CD14-positive monocyte (primary cell): ENCODE data around the gene CNTFR. TPM values are rescaled to one million over a fixed set of nuclear protein-coding genes. Genes with fewer than 3 reads are reported as not detected.

Experiments
- DNase-seq, 3 donors: peaks; one replicate each; pipeline ENCODE4 v3.0.0-alpha.2; 2011 to 2022
- H2AFZ ChIP-seq: 2 replicates; pipeline ENCODE4 v1.6.0; 2012; ENCODE audit warnings: mild to moderate bottlenecking, low read depth, low read length, inconsistent platforms; ENCODE audit not compliant: insufficient read depth, poor library complexity, severe bottlenecking
- H3K27ac ChIP-seq, 2 donors: 1 replicate in 1 of 2; 2 replicates in 1 of 2; pipeline ENCODE4 v1.5.1; 2012 to 2013; ENCODE audit warnings: low read length in 2 of 2, control low read depth in 1 of 2, inconsistent platforms in 1 of 2, low read depth in 1 of 2, mild to moderate bottlenecking in 1 of 2
- H3K27me3 ChIP-seq, 2 donors: one replicate each; pipeline versions ENCODE4 v1.6.0 to v1.6.1; 2011 to 2013; ENCODE audit warnings: low read length in 2 of 2; ENCODE audit not compliant: control insufficient read depth in 2 of 2, insufficient read depth in 2 of 2
- H3K36me3 ChIP-seq, 2 donors: replicated peaks in 1 of 2; 1 replicate in 1 of 2; 2 replicates in 1 of 2; pipeline versions ENCODE4 v1.5.1 to v1.6.1; 2012 to 2013; ENCODE audit warnings: low read length in 2 of 2, control low read depth in 1 of 2, inconsistent platforms in 1 of 2, mild to moderate bottlenecking in 1 of 2; ENCODE audit not compliant: insufficient read depth in 2 of 2, control insufficient read depth in 1 of 2
- H3K4me1 ChIP-seq, 2 donors: 1 replicate in 1 of 2; 2 replicates in 1 of 2; pipeline versions ENCODE4 v1.5.1 to v1.6.1; 2012 to 2013; ENCODE audit warnings: low read length in 2 of 2, control low read depth in 1 of 2, inconsistent platforms in 1 of 2, mild to moderate bottlenecking in 1 of 2, moderate library complexity in 1 of 2; ENCODE audit not compliant: insufficient read depth in 2 of 2, control insufficient read depth in 1 of 2
- H3K4me2 ChIP-seq: replicated peaks from 2 replicates; pipeline ENCODE3; 2012; ENCODE audit warnings: low read length, moderate library complexity, mild to moderate bottlenecking; ENCODE audit not compliant: poor library complexity, severe bottlenecking; ENCODE audit errors: extremely low read depth
- H3K4me3 ChIP-seq, 3 experiments: fragments of 200-600 bp in 1 of 3; sonication (generic) in 1 of 3; replicated peaks in 1 of 3; 1 replicate in 2 of 3; 2 replicates in 1 of 3; pipeline ENCODE4 v1.5.1; 2011 to 2013; ENCODE audit warnings: low read length in 3 of 3, mild to moderate bottlenecking in 3 of 3, control low read depth in 2 of 3, low read depth in 2 of 3, inconsistent platforms in 1 of 3, moderate library complexity in 1 of 3
- H3K79me2 ChIP-seq: 2 replicates; pipeline ENCODE4 v1.6.0; 2012; ENCODE audit warnings: mild to moderate bottlenecking, control low read depth, inconsistent platforms, low read length, moderate library complexity; ENCODE audit not compliant: insufficient read depth
- H3K9ac ChIP-seq: 2 replicates; pipeline ENCODE4 v1.6.0; 2017; ENCODE audit warnings: low read length, mild to moderate bottlenecking; ENCODE audit not compliant: insufficient read depth, poor library complexity, severe bottlenecking
- H3K9me3 ChIP-seq, 2 donors: replicated peaks in 1 of 2; 1 replicate in 1 of 2; 2 replicates in 1 of 2; pipeline versions ENCODE4 v1.5.1 to v1.6.1; 2012 to 2013; ENCODE audit warnings: low read length in 2 of 2, control low read depth in 1 of 2; ENCODE audit not compliant: control insufficient read depth in 1 of 2, insufficient read depth in 1 of 2
- H4K20me1 ChIP-seq: 2 replicates; pipeline ENCODE4 v1.6.0; 2012; ENCODE audit warnings: mild to moderate bottlenecking, low read length, control low read depth, moderate library complexity; ENCODE audit not compliant: insufficient read depth
- H3K27ac Mint-ChIP-seq, 7 donors: one replicate each; pipeline ENCODE4 v1.8.0; 2020; ENCODE audit warnings: mild to moderate bottlenecking in 7 of 7, mixed read lengths in 7 of 7, moderate library complexity in 6 of 7, inconsistent platforms in 2 of 7
- H3K27me3 Mint-ChIP-seq, 3 donors: one replicate each; pipeline ENCODE4 v1.8.0; 2021 to 2022; ENCODE audit warnings: low read depth in 3 of 3, mild to moderate bottlenecking in 3 of 3, mixed read lengths in 3 of 3, moderate library complexity in 3 of 3, inconsistent platforms in 1 of 3
- H3K36me3 Mint-ChIP-seq, 2 donors: one replicate each; pipeline ENCODE4 v1.8.0; 2020; ENCODE audit warnings: mixed read lengths in 2 of 2, inconsistent platforms in 1 of 2, mild to moderate bottlenecking in 1 of 2
- H3K4me1 Mint-ChIP-seq: one replicate; pipeline ENCODE4 v1.8.0; 2020; ENCODE audit warnings: mild to moderate bottlenecking, mixed read lengths
- H3K4me3 Mint-ChIP-seq, 2 donors: one replicate each; pipeline ENCODE4 v1.8.0; 2020; ENCODE audit warnings: mild to moderate bottlenecking in 2 of 2, mixed read lengths in 2 of 2, moderate library complexity in 1 of 2
- H3K9me3 Mint-ChIP-seq, 7 donors: one replicate each; pipeline ENCODE4 v1.8.0; 2020 to 2022; ENCODE audit warnings: mixed read lengths in 7 of 7, mild to moderate bottlenecking in 6 of 7, moderate library complexity in 6 of 7, inconsistent platforms in 2 of 7
- CTCF ChIP-seq: fragments of 200-600 bp; IDR thresholded peaks from one replicate; pipeline ENCODE4 v1.8.0; 2022; ENCODE audit warnings: antibody characterized with exemption, mild to moderate bottlenecking
- WGBS: methylation state at CpG from one replicate; pipeline ENCODE4 v1.1.5; 2013; ENCODE audit warnings: missing lambda C conversion rate; ENCODE audit not compliant: insufficient coverage; 5-methylcytosine and 5-hydroxymethylcytosine counted together
- intact Hi-C, 2 donors: fragments of 100-400 bp; cut with micrococcal nuclease; formaldehyde crosslinking; loops; one replicate each; pipeline versions ENCODE4 v1.15.0 to v1.15.1; 2023
- polyA plus RNA-seq, 3 donors: library from polyadenylated mRNA; depleted of rRNA in 1 of 3; unstranded in 2 of 3; stranded (reverse) in 1 of 3; fragments of 300-500 nt in 2 of 3; fragments of >200 nt in 1 of 3; fragmentation: Illumina TruSeq in 2 of 3; gene quantifications; 1 replicate in 2 of 3; 2 replicates in 1 of 3; pipeline ENCODE4 v1.2.3, GENCODE V29; 2012 to 2021

The CNTFR gene
- polyA plus RNA-seq, 3 donors = not detected

- Mint-ChIP-seq H3K4me3 (no peak overlapping the region), H3K4me1 (peaks cover 2% of the 10 kb centered on the region), H3K27me3 (peaks cover 3 to 8% (median 7%) of the 10 kb centered on the region in 3 donors), H3K36me3 (no peaks in the 10 kb centered on the region), H3K9me3 (no peaks in the 10 kb centered on the region), H3K27ac (no peak overlapping the region)
- H3K4me1 ChIP-seq = no peaks in the 10 kb centered on the region
- intact Hi-C loops = no loop called here
- no peak overlapping the region for H3K9ac ChIP-seq
- no peaks in the 10 kb centered on the region for H3K9me3 ChIP-seq
- H3K27ac ChIP-seq = no peak overlapping the region
- H3K79me2 ChIP-seq = no peaks in the 10 kb centered on the region
- H3K4me2 ChIP-seq = no peak overlapping the region
- no peaks in the 10 kb centered on the region for H3K27me3 ChIP-seq
- TF ChIP-seq CTCF = no peak
- H4K20me1 ChIP-seq = no peaks in the 10 kb centered on the region
- no peaks in the 10 kb centered on the region for H3K36me3 ChIP-seq
- H3K4me3 ChIP-seq = no peak overlapping the region
- no peak for DNase-seq
- H2AFZ ChIP-seq = no peak overlapping the region
Observed at GRCh38 chr9:34503406-34503805, 86.1 kb downstream of the CNTFR start.

- H3K4me1 ChIP-seq = no peaks in the 10 kb centered on the region
- intact Hi-C loops = no loop called here
- no peak overlapping the region for H3K27ac ChIP-seq
- Mint-ChIP-seq H3K27me3 (peaks cover 3 to 8% (median 7%) of the 10 kb centered on the region in 3 donors), H3K4me1 (peaks cover 2% of the 10 kb centered on the region), H3K9me3 (no peaks in the 10 kb centered on the region), H3K4me3 (no peak overlapping the region), H3K36me3 (no peaks in the 10 kb centered on the region), H3K27ac (no peak overlapping the region)
- H3K36me3 ChIP-seq = no peaks in the 10 kb centered on the region
- no peak overlapping the region for H2AFZ ChIP-seq
- H3K4me2 ChIP-seq = no peak overlapping the region
- H3K27me3 ChIP-seq = no peaks in the 10 kb centered on the region
- DNase-seq = no peak
- no peak overlapping the region for H3K9ac ChIP-seq
- whole genome bisulfite sequencing = 100% methylated on average over 1 of the region's 6 CpGs
- no peaks in the 10 kb centered on the region for H4K20me1 ChIP-seq
- no peaks in the 10 kb centered on the region for H3K9me3 ChIP-seq
- no peaks in the 10 kb centered on the region for H3K79me2 ChIP-seq
- no peak for TF ChIP-seq CTCF
- no peak overlapping the region for H3K4me3 ChIP-seq
Observed at GRCh38 chr9:34502891-34503290, 86.6 kb downstream of the CNTFR start.
